B cell (primary cell): ENCODE measurements around the gene TANGO6. TPM values are rescaled to one million over a fixed set of nuclear protein-coding genes. Genes with fewer than 3 reads are reported as not detected.

Experiments
- ATAC-seq: fragments of 200-7000 bp; cut with Tn5 transposase; one replicate; pipeline ENCODE4 v1.10.0; 2021; ENCODE audit warnings: low read depth, mild to moderate bottlenecking, moderate number of reproducible peaks, moderate library complexity
- CTCF ChIA-PET: fragments of 350-600 bp; sonication (Branson Sonifier 250); formaldehyde crosslinking; loops from one replicate; lab custom pipeline; 2021; ENCODE audit warnings: antibody characterized with exemption, inconsistent platforms; lab: Charles Lee
- POLR2A ChIA-PET: fragments of 350-600 bp; sonication (Branson Sonifier 250); formaldehyde crosslinking; loops from one replicate; lab custom pipeline; 2021; ENCODE audit warnings: antibody characterized with exemption; lab: Charles Lee
- DNase-seq: peaks from one replicate; pipeline ENCODE4 v3.0.0; 2013
- H2AFZ ChIP-seq: 2 replicates; pipeline ENCODE4 v1.6.1; 2012; ENCODE audit warnings: mild to moderate bottlenecking, low read depth, low read length; ENCODE audit not compliant: insufficient read depth, poor library complexity, severe bottlenecking
- H3K27ac ChIP-seq, 2 donors: 1 replicate in 1 of 2; 2 replicates in 1 of 2; pipeline ENCODE4 v1.5.1; 2012 to 2013; ENCODE audit warnings: low read length in 2 of 2, mild to moderate bottlenecking in 2 of 2, moderate library complexity in 1 of 2
- H3K27me3 ChIP-seq, 4 experiments: fragments of 200-600 bp in 1 of 4; sonication (generic) in 1 of 4; replicated peaks in 1 of 4; 1 replicate in 2 of 4; 2 replicates in 2 of 4; pipeline versions ENCODE4 v1.6.1 to v1.7.0; 2013 to 2016; ENCODE audit warnings: low read length in 3 of 4, mild to moderate bottlenecking in 2 of 4, mixed read lengths in 1 of 4, moderate library complexity in 1 of 4; ENCODE audit not compliant: insufficient read depth in 4 of 4, control insufficient read depth in 3 of 4; ENCODE audit errors: control extremely low read depth in 1 of 4
- H3K36me3 ChIP-seq, 2 experiments: replicated peaks in 1 of 2; 1 replicate in 1 of 2; 2 replicates in 1 of 2; pipeline versions ENCODE4 v1.6.1 to v1.7.1; 2013; ENCODE audit warnings: low read length in 1 of 2; ENCODE audit not compliant: insufficient read depth in 2 of 2, control insufficient read depth in 1 of 2; ENCODE audit errors: control extremely low read depth in 1 of 2, extremely low read depth in 1 of 2
- H3K4me1 ChIP-seq, 2 donors: fragments of 200-600 bp in 1 of 2; sonication (generic) in 1 of 2; 1 replicate in 1 of 2; 2 replicates in 1 of 2; pipeline versions ENCODE4 v1.5.1 to v1.6.1; 2013 to 2017; ENCODE audit warnings: low read length in 2 of 2; ENCODE audit not compliant: control insufficient read depth in 2 of 2, insufficient read depth in 2 of 2
- H3K4me2 ChIP-seq: replicated peaks from 2 replicates; pipeline ENCODE3; 2012; ENCODE audit warnings: mild to moderate bottlenecking, low read depth, low read length; ENCODE audit not compliant: poor library complexity, severe bottlenecking
- H3K4me3 ChIP-seq, 5 experiments: fragments of 200-600 bp in 1 of 5; sonication (generic) in 1 of 5; 1 replicate in 3 of 5; 2 replicates in 2 of 5; pipeline versions ENCODE4 v1.5.1 to v1.7.0; 2011 to 2016; ENCODE audit warnings: low read length in 4 of 5, mild to moderate bottlenecking in 4 of 5, low read depth in 2 of 5, control low read depth in 1 of 5, moderate library complexity in 1 of 5; ENCODE audit not compliant: insufficient read depth in 1 of 5; ENCODE audit errors: control extremely low read depth in 1 of 5, extremely low read depth in 1 of 5
- H3K79me2 ChIP-seq: fragments of 200-600 bp; sonication (generic); one replicate; pipeline ENCODE4 v1.6.0; 2016; ENCODE audit warnings: low read length; ENCODE audit not compliant: control insufficient read depth, insufficient read depth
- H3K9ac ChIP-seq: fragments of 200-600 bp; sonication (generic); 2 replicates; pipeline ENCODE4 v1.6.1; 2017; ENCODE audit warnings: mild to moderate bottlenecking, low read length, moderate library complexity
- H3K9me3 ChIP-seq, 3 donors: one replicate each; pipeline versions ENCODE4 v1.6.1 to v1.7.1; 2013; ENCODE audit warnings: low read length in 2 of 3; ENCODE audit not compliant: control insufficient read depth in 2 of 3, insufficient read depth in 1 of 3; ENCODE audit errors: control extremely low read depth in 1 of 3
- H4K20me1 ChIP-seq: 2 replicates; pipeline ENCODE4 v1.6.0; 2012; ENCODE audit warnings: mild to moderate bottlenecking, low read length; ENCODE audit not compliant: insufficient read depth, control insufficient read depth, poor library complexity, severe bottlenecking
- H3K27ac Mint-ChIP-seq: one replicate; pipeline ENCODE4 v1.8.0; 2021; ENCODE audit warnings: mixed read lengths
- H3K27me3 Mint-ChIP-seq: one replicate; pipeline ENCODE4 v1.8.0; 2021; ENCODE audit warnings: mixed read lengths
- H3K4me1 Mint-ChIP-seq: one replicate; pipeline ENCODE4 v1.8.0; 2021; ENCODE audit warnings: mixed read lengths
- H3K4me3 Mint-ChIP-seq: one replicate; pipeline ENCODE4 v1.8.0; 2021; ENCODE audit warnings: mixed read lengths
- H3K9me3 Mint-ChIP-seq: one replicate; pipeline ENCODE4 v1.8.0; 2022; ENCODE audit warnings: mixed read lengths; ENCODE audit not compliant: insufficient read depth
- CTCF ChIP-seq: fragments of 200-600 bp; IDR thresholded peaks from one replicate; pipeline ENCODE4 v1.8.0; 2022; ENCODE audit warnings: antibody characterized with exemption, mild to moderate bottlenecking
- EZH2 ChIP-seq: IDR thresholded peaks from 2 replicates; pipeline ENCODE4 v1.6.1; 2012; ENCODE audit warnings: borderline replicate concordance, low read depth, mild to moderate bottlenecking, moderate library complexity, low read length; ENCODE audit not compliant: insufficient read depth, poor library complexity, severe bottlenecking
- WGBS: methylation state at CpG from one replicate; pipeline ENCODE4 v1.1.5; 2013; ENCODE audit warnings: missing lambda C conversion rate; ENCODE audit not compliant: insufficient coverage; 5-methylcytosine and 5-hydroxymethylcytosine counted together
- intact Hi-C: fragments of 100-400 bp; cut with micrococcal nuclease; formaldehyde crosslinking; loops from one replicate; pipeline ENCODE4 v1.10.0; 2022
- polyA plus RNA-seq: library from polyadenylated mRNA; depleted of rRNA; stranded (reverse); fragments of >200 nt; gene quantifications from 2 replicates; pipeline ENCODE4 v1.2.3, GENCODE V29; 2012
- total RNA-seq, 2 donors: library from RNA; stranded (reverse); fragments of 120-200 nt in 1 of 2; gene quantifications; 1 replicate in 1 of 2; 2 replicates in 1 of 2; pipeline versions ENCODE4 v1.2.3 to v1.2.4, GENCODE V29; 2013 to 2022

The TANGO6 gene
- total and polyA plus RNA-seq, 2 donors (not counting 1 experiment from before 2014, with no cell fraction given): 8.0 to 42.8 TPM

GRCh38 chr16:69040144-69040909 lies 197.0 kb downstream of the TANGO6 start:
- Mint-ChIP-seq H3K27me3 (no peaks in the 10 kb centered on the region), H3K4me3 (no peak overlapping the region), H3K27ac (no peak overlapping the region), H3K9me3 (no peaks in the 10 kb centered on the region), H3K4me1 (no peaks in the 10 kb centered on the region)
- no peaks in the 10 kb centered on the region for H3K4me1 ChIP-seq
- WGBS: 100% methylated on average over 4 of the region's 6 CpGs
- DNase-seq (no peak), ATAC-seq (no peak)
- no peak overlapping the region for H3K4me2 ChIP-seq
- no peaks in the 10 kb centered on the region for H3K79me2 ChIP-seq
- no peak overlapping the region for H3K9ac ChIP-seq
- H3K27ac ChIP-seq: no peak overlapping the region
- H3K27me3 ChIP-seq: no peaks in the 10 kb centered on the region
- no peak for TF ChIP-seq CTCF
- H3K36me3 ChIP-seq: peaks cover 4 to 32% of the 10 kb centered on the region in 2 experiments
- ChIA-PET POLR2A (no interaction called here), CTCF (no interaction called here)
- H4K20me1 ChIP-seq: no peaks in the 10 kb centered on the region
- no peak overlapping the region for H3K4me3 ChIP-seq
- H2AFZ ChIP-seq: no peak overlapping the region
- peaks cover 0 to 9% (median 7%) of the 10 kb centered on the region in 3 donors for H3K9me3 ChIP-seq
- intact Hi-C loops: no loop called here

- no peak overlapping the region for H3K27ac Mint-ChIP-seq
- no peaks in the 10 kb centered on the region for H3K4me1 Mint-ChIP-seq
- Histone ChIP-seq H3K27ac (no peak overlapping the region), H3K9me3 (no peaks in the 10 kb centered on the region), H2AFZ (no peak overlapping the region), H3K4me2 (no peak overlapping the region), H3K4me3 (no peak overlapping the region), H3K27me3 (no peaks in the 10 kb centered on the region), H3K79me2 (no peaks in the 10 kb centered on the region), H3K9ac (no peak overlapping the region), H3K36me3 (peaks cover 0 to 5% of the 10 kb centered on the region in 2 experiments), H4K20me1 (no peaks in the 10 kb centered on the region), H3K4me1 (no peaks in the 10 kb centered on the region)
- ChIA-PET CTCF (no interaction called here), POLR2A (no interaction called here)
- H3K9me3 Mint-ChIP-seq: no peaks in the 10 kb centered on the region
- intact Hi-C loops: no loop called here
- TF ChIP-seq CTCF (no peak), EZH2 (no peak)
- H3K27me3 Mint-ChIP-seq: no peaks in the 10 kb centered on the region
- H3K4me3 Mint-ChIP-seq: no peak overlapping the region
- no peak for ATAC-seq
- no peak for DNase-seq
- WGBS: 100% methylated on average over 1 of the region's 4 CpGs
Measured at GRCh38 chr16:69048328-69049120, 205.2 kb downstream of the TANGO6 start.
